ENCODE results near the gene DMRTA2. TPM values are rescaled to one million over a fixed set of nuclear protein-coding genes. Genes with fewer than 3 reads are reported as not detected.

DMRTA2 gene
- polyA plus RNA-seq (2012; ENCODE audit: insufficient read depth, insufficient read length): 0.71 TPM

DNA sequence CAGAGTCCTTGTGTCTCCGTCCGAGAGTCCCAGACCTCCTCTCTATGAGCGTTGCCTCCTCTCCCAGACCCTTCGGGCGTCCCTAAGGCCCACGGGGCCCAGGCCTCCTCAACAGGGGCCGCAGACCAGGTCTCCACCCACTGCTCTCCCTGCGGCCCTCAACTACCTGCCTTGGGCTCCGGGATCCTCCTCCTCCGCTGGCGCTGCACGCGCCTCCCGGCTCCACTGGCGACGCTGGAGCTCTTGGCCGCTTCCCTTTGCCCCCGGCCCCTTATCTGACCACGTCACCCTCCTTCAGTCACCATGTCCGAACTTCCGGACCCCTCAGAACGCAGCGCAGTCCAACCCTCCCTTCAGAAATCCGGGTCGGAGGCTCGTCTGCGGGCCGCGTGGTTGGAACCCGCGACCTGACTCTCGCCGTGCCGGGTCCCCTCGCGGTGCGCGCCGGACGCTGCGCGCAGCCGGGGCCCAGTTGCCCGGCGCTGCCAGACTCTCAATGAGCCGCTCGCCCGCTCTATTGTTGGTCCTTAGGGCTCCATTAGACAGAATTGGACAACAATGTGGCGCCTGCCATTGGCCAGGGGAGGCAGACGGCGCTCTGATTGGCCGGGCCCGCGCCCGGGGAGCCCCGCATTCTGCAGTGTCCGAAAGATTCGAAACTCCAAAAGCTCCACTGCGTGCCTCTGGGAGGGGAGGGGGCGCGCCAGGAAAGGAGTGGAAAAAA is at the start of gene DMRTA2:
Gene DMRTA2, minus strand, starts transcription at position 498 of the 724 bp plus-strand sequence. CDS start 1,907 bp downstream, outside the sequence.
- H3K4me3 ChIP-seq (ENCODE audit: low read length): peak within 1 kb of the TSS; percentile 42
- DNase-seq (ENCODE audit: low read depth, low spot score): no peak

DNA sequence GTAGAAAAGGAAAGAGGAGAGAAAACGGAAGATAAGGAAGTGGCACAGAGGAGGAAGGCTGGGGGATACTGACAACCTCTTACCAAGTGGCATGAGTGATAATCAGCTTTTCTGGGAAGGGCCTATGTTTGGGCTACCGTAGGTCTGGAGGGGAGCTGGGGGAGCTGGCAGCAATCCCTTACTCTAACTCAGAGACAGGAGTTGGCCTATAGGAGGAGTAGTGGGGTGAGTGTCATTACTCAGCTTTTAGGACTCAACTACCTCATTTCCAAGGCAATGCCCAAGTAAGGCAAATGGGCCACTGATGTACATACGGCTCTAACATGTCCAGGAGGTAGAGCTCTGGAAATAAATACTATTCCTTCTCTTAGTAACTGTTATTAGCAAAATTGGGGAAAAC is 48.7 kb upstream of the DMRTA2 start:
- H3K4me3 ChIP-seq (ENCODE audit: low read length): no peak overlapping the region
- no peak for DNase-seq (ENCODE audit: low read depth, low spot score)

GRCh38 chr1:50462964-50463363 is 39.7 kb upstream of the DMRTA2 start:
- H3K4me3 ChIP-seq (ENCODE audit: low read length): no peak overlapping the region
- DNase-seq (ENCODE audit: low read depth, low spot score): no peak

DNA sequence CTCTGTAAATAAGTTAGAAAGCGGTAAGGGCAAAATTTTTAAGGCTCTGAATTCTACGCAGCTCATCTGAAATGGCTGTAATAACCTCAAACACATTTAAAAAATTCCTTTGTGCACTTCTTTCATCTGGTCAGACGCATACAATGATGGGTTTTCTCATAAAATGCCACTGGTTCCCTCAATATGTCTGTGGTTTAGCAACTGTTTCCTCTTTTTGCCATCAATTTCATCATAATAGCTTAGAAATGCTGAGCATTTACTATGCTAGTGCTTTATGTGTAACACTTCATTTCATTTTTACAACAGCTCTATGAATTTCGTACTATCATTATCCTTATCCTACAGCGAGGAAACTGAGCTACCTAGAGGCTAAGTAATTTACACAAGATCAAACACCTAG is 35.3 kb upstream of the DMRTA2 start:
- peak; percentile 41 for DNase-seq (ENCODE audit: low read depth, low spot score)
- no peak overlapping the region for H3K4me3 ChIP-seq (ENCODE audit: low read length)

- no peak overlapping the region for H3K4me3 ChIP-seq (ENCODE audit: low read length)
- DNase-seq (ENCODE audit: low read depth, low spot score): no peak
These were observed 31.7 kb upstream of the DMRTA2 start for GRCh38 chr1:50454911-50455310.

DNA sequence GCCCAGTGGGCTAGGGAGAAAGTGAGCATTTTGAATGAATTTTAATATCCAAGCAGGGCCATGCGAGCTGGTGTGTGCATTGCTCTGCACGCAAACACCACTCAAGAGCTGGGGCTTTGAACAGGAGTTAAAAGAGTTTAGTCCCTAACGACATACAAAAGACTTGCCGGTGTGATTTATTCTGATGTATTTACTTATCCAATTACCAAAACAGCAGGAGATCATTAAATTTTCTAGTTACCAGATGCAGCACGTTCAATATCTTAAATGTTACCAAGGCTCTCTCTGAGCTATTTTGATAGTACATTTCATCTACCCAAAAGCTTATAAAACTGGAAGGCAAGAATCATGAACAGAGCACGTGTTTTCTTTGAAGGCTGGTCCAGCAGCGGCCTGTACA is 30.0 kb upstream of the DMRTA2 start:
- no peak overlapping the region for H3K4me3 ChIP-seq (ENCODE audit: low read length)
- DNase-seq (ENCODE audit: low read depth, low spot score): no peak

DNA sequence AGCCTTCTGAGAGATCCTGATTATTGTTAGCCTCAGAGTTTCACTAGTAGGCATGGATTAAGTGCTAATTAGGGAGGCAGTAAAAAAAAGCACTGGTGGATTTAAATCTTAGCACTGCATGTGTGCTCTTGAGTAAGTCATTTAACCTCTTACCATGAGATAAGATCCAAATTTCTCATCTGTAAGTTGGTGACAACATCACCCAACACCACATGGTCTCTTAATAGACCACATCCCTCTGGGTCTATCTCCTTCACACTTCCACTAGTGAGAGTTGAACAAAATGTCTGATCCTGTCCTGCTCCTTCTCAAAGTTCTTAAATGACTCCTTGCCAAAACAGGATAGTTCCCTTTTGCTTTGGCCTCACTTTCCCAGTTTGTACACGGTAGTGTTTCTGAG is 29.5 kb upstream of the DMRTA2 start:
- peak; percentile 64 for DNase-seq (ENCODE audit: low read depth, low spot score)
- no peak overlapping the region for H3K4me3 ChIP-seq (ENCODE audit: low read length)

DNA sequence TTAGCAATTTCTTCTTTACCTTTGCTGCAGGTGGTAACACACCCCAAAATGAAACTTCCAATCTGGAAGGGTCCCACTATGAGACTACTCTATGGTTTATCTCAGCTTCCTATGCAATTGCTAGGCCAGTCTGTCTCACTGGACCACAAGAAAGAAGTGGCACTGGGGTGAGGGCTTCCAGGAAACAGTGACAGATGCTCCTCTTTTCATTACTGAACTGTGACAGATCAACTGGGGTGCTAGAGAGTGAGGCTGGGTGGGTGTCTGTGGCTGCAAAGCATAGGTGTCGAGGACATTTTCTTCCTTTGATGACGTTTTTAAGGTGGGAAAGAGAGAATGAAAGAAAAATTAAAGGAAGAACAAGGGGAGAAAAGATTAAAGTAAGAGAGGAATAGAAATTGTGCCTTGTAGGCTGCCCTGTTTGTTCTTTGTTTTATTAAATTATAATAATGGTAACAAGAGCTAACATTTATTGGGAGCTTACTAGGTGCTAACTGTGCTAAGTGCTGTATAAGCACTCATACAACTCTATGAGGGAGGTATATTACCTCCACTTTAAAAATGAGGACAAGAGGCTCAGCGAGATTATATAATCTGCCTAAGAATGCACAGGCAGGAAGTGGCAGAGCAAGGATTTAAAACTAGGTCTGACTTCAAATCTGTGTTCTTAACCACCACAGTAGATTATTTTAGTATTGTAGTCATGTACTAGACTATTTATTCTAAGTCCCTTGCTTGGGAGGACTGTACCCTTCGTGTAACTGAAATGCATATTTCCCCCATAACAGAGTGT is 27.8 kb upstream of the DMRTA2 start:
- no peak overlapping the region for H3K4me3 ChIP-seq (ENCODE audit: low read length)
- peak; percentile 31 for DNase-seq (ENCODE audit: low read depth, low spot score)

DNA sequence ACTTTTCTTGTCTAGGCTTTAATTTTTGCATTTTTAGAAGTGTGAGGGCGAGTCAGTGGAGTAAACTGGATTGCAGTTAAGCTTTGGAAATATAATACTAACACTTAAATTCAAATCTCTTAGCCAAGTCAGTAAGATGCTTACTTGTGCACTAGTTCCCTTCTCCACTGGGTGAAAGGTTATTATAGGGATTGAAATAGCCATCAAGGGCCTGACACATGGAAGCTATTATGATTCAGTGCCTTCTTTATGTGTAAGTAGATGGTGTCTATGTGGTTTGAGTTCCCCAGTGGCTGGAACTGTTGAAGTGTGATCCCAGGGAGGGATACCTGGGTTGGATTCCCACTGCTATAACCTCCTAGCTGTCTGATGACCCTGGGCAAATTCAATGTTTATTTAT is 24.7 kb upstream of the DMRTA2 start:
- no peak overlapping the region for H3K4me3 ChIP-seq (ENCODE audit: low read length)
- no peak for DNase-seq (ENCODE audit: low read depth, low spot score)

GRCh38 chr1:50441183-50441582 is 17.9 kb upstream of the DMRTA2 start:
- no peak for DNase-seq (ENCODE audit: low read depth, low spot score)
- H3K4me3 ChIP-seq (ENCODE audit: low read length): no peak overlapping the region

DNA sequence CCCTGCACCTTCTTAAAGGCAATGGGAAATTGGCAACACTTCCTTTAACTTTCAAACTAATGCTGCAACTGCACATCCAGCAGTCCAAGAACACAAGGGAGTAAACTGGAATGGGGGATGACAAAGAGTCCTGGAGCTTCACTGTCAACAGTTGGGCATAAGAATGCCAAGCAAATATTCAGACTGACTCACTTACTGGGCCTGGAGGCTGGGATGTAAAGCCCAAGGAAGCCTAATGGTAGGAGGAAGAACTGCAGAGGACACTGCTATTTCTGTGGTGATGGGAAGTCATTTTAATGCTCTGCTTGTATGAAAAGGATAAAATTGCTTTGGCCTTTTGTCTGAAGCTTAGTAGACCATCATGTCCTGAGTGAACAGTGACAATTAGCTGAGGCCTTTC is 15.7 kb upstream of the DMRTA2 start:
- no peak overlapping the region for H3K4me3 ChIP-seq (ENCODE audit: low read length)
- no peak for DNase-seq (ENCODE audit: low read depth, low spot score)

GRCh38 chr1:50436489-50436888 is 13.2 kb upstream of the DMRTA2 start:
- DNase-seq (ENCODE audit: low read depth, low spot score): no peak
- no peak overlapping the region for H3K4me3 ChIP-seq (ENCODE audit: low read length)

- H3K4me3 ChIP-seq (ENCODE audit: low read length): no peak overlapping the region
- no peak for DNase-seq (ENCODE audit: low read depth, low spot score)
These were observed 6.8 kb upstream of the DMRTA2 start for GRCh38 chr1:50430010-50430405.

- no peak overlapping the region for H3K4me3 ChIP-seq (ENCODE audit: low read length)
- no peak for DNase-seq (ENCODE audit: low read depth, low spot score)
These were observed 4.9 kb upstream of the DMRTA2 start for GRCh38 chr1:50427818-50428779.

DNA sequence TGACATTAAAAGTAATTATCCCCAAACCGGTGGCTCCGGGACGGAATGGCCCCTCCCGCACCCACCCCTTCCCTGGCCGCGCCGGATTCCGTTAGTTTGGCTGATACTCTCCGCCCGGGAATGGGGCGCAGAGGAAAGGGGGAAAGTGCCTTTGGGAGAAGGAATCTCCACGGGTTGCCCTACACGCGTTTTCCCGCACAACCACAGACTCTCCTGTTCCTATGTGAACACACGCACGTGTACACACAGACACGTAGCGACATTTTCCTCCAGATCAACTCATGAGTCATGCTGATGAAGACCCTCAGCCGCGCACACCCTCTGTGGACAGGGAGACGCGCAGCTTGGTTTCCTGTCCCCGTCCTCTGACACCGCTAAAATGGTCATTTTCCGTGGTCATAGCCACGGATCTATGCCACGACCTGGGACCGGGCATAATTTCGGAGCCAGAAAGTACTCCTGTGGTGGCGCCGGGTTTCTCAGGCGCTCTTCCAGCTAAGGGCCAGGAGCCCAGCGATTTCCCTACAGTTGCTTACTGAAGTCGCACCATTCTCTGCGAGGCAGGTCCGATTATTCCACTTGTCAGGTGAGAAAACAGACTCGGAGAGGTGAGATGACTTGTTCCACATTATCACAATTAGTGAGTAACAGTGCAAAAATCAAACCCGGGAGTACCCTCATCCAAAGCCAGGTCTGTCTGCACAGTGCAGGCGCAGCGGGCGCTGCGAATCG is 4.0 kb upstream of the DMRTA2 start:
- no peak overlapping the region for H3K4me3 ChIP-seq (ENCODE audit: low read length)

DNA sequence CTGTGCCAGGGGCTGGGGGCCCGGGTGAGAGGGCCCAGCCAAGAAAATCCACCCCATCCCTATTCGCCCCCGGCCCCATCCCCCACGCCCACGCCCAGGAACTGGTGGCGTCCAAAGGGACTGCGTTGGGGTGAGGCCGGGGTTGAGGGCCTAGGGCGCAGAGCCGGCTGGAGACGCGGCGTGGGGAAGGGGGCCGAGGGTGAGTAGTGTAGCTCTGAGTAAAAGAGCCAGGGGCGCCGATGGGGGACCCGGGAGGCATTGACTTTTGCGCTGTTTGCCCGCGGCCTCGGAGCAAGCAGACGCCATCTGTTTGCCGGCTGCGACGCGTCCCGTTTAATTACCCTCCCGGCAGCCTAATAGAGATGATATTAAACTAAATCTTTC is 3.5 kb upstream of the DMRTA2 start:
- DNase-seq (ENCODE audit: low read depth, low spot score): no peak
- H3K4me3 ChIP-seq (ENCODE audit: low read length): no peak overlapping the region

More for the DNA sequence above, 4.0 kb upstream of the DMRTA2 start:
- DNase-seq (ENCODE audit: low read depth, low spot score): no peak

DNA sequence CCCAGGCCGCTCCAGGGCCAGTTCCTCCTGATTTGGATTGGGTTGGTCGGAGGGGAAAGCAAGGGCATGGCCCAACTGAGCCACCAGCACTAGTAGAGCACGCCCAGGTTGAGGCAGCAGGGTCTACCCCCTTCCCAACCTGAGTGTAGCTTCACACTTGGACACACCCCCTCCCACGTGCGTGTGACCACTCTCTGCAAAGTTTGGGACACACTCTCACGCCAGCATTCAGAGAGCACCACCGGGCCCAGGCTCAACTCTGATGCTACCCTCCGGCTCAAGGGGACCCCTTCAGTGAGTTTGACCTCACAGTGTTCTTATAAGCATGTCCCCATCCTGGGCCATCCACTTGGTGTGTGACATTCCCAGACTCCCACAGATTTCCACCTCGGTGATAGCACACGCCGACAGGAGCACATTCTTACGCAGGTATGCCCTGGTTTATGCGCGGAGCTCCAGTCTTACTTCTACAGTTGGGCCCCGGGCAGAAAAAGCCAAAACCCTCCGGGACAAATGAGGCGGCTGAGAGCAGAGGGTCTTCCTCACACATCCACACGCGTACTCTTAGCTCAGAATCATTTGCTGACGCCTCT is 3.0 kb upstream of the DMRTA2 start:
- no peak for DNase-seq (ENCODE audit: low read depth, low spot score)
- H3K4me3 ChIP-seq (ENCODE audit: low read length): no peak overlapping the region

DNA sequence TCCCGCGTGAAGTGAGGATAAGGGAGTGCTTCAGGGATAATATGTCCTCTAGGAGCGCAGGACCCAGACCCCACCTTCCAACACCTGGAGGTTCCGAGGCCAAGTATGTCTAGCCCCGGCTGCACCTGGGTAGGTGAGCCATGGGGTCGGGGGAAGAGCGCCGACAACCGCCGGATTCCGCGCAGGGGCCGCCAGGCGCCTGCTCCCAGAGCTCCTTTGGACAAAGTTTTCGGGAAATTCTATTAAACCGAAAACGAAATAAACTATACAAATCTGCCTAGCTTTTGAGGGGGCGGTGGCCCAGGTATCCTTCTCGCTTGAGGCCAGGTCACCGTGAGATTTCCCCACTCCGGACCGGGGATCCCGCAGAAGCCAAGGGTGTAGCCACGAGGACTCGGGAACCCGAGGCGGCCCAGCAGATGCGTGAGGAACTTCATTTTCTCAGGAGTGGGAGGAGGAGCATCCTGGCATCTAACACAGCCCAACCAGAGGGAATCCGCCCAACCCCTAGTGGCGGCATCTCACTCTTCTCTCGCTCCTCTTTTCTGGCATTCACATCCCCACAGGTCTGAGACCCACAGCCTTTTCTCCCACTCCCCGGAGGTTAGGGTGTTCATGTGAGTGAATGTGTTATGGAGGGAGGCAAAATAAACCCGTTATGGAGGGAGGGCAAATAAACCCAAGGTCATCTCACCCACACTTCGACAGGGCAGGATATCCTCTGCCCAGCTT is 2.3 kb upstream of the DMRTA2 start:
- no peak for DNase-seq (ENCODE audit: low read depth, low spot score)
- H3K4me3 ChIP-seq (ENCODE audit: low read length): no peak overlapping the region
